ENCODE measurements around the gene KIRREL3.
"Not testable (repeated sequence)": the region's sequence is repeated elsewhere in the genome, so short reads cannot be mapped to it uniquely, and the experiment has no call there.

KIRREL3 gene

GRCh38 chr11:126956635-126957034 is 43.9 kb downstream of the KIRREL3 start:
- no peak overlapping the region for H3K9ac ChIP-seq (ENCODE audit: low read depth, low read length)
- H3K4me3 ChIP-seq (ENCODE audit: low read length), result no peak overlapping the region
- no peaks in the 10 kb centered on the region for H3K36me3 ChIP-seq (ENCODE audit: insufficient read depth, low read length)
- 85% methylated on average over 10 of the region's 10 CpGs for WGBS
- H3K27ac ChIP-seq (ENCODE audit: low read depth, low read length), result no peak overlapping the region
- H3K9me3 ChIP-seq (ENCODE audit: insufficient read depth, low read depth, low read length), result no peaks in the 10 kb centered on the region
- H3K27me3 ChIP-seq (ENCODE audit: insufficient read depth, low read length), result no peaks in the 10 kb centered on the region
- H3K4me1 ChIP-seq (ENCODE audit: insufficient read depth, low read length), result no peaks in the 10 kb centered on the region

GRCh38 chr11:126952533-126952932 is 48.0 kb downstream of the KIRREL3 start:
- H3K9me3 ChIP-seq (ENCODE audit: insufficient read depth, low read depth, low read length); H3K27ac ChIP-seq (ENCODE audit: low read depth, low read length); H3K36me3 ChIP-seq (ENCODE audit: insufficient read depth, low read length); H3K27me3 ChIP-seq (ENCODE audit: insufficient read depth, low read length); H3K4me3 ChIP-seq (ENCODE audit: low read length); H3K9ac ChIP-seq (ENCODE audit: low read depth, low read length); H3K4me1 ChIP-seq (ENCODE audit: insufficient read depth, low read length): not testable (repeated sequence)
- WGBS, result 89% methylated on average over 2 of the region's 2 CpGs

- H3K4me1 ChIP-seq (ENCODE audit: insufficient read depth, low read length), result no peaks in the 10 kb centered on the region
- H3K4me3 ChIP-seq (ENCODE audit: low read length), result no peak overlapping the region
- H3K9ac ChIP-seq (ENCODE audit: low read depth, low read length), result no peak overlapping the region
- 92% methylated on average over 3 of the region's 3 CpGs for WGBS
- H3K27me3 ChIP-seq (ENCODE audit: insufficient read depth, low read length), result no peaks in the 10 kb centered on the region
- H3K36me3 ChIP-seq (ENCODE audit: insufficient read depth, low read length), result no peaks in the 10 kb centered on the region
- no peaks in the 10 kb centered on the region for H3K9me3 ChIP-seq (ENCODE audit: insufficient read depth, low read depth, low read length)
- H3K27ac ChIP-seq (ENCODE audit: low read depth, low read length), result no peak overlapping the region
These were observed 49.1 kb downstream of the KIRREL3 start for GRCh38 chr11:126951465-126951864.

GRCh38 chr11:126949066-126949891 is 51.3 kb downstream of the KIRREL3 start:
- 91% methylated on average over 6 of the region's 6 CpGs for WGBS
- H3K9ac ChIP-seq (ENCODE audit: low read depth, low read length), result no peak overlapping the region
- no peaks in the 10 kb centered on the region for H3K36me3 ChIP-seq (ENCODE audit: insufficient read depth, low read length)
- no peaks in the 10 kb centered on the region; the same call in 1 of the 2 replicates for H3K4me1 ChIP-seq (ENCODE audit: insufficient read depth, low read length)
- H3K27ac ChIP-seq (ENCODE audit: low read depth, low read length), result no peak overlapping the region
- no peak overlapping the region for H3K4me3 ChIP-seq (ENCODE audit: low read length)
- H3K9me3 ChIP-seq (ENCODE audit: insufficient read depth, low read depth, low read length), result no peaks in the 10 kb centered on the region
- no peaks in the 10 kb centered on the region for H3K27me3 ChIP-seq (ENCODE audit: insufficient read depth, low read length)

GRCh38 chr11:126948563-126948962 is 52.0 kb downstream of the KIRREL3 start:
- no peaks in the 10 kb centered on the region for H3K36me3 ChIP-seq (ENCODE audit: insufficient read depth, low read length)
- H3K27ac ChIP-seq (ENCODE audit: low read depth, low read length), result no peak overlapping the region
- H3K4me3 ChIP-seq (ENCODE audit: low read length), result no peak overlapping the region
- 85% methylated on average over 1 of the region's 1 CpG for WGBS
- no peaks in the 10 kb centered on the region; the same call in 1 of the 2 replicates for H3K4me1 ChIP-seq (ENCODE audit: insufficient read depth, low read length)
- no peak overlapping the region for H3K9ac ChIP-seq (ENCODE audit: low read depth, low read length)
- H3K9me3 ChIP-seq (ENCODE audit: insufficient read depth, low read depth, low read length), result no peaks in the 10 kb centered on the region
- H3K27me3 ChIP-seq (ENCODE audit: insufficient read depth, low read length), result no peaks in the 10 kb centered on the region

- Histone ChIP-seq H3K4me3 (ENCODE audit: low read length) (no peak overlapping the region), H3K9ac (ENCODE audit: low read depth, low read length) (no peak overlapping the region), H3K36me3 (ENCODE audit: insufficient read depth, low read length) (no peaks in the 10 kb centered on the region), H3K27me3 (ENCODE audit: insufficient read depth, low read length) (no peaks in the 10 kb centered on the region), H3K9me3 (ENCODE audit: insufficient read depth, low read depth, low read length) (no peaks in the 10 kb centered on the region), H3K4me1 (ENCODE audit: insufficient read depth, low read length) (no peaks in the 10 kb centered on the region; the same call in 1 of the 2 replicates), H3K27ac (ENCODE audit: low read depth, low read length) (no peak overlapping the region)
- 75% methylated on average over 3 of the region's 3 CpGs for WGBS
These were observed 55.3 kb downstream of the KIRREL3 start for GRCh38 chr11:126945319-126945718.

GRCh38 chr11:126943316-126943715 is 57.3 kb downstream of the KIRREL3 start:
- Histone ChIP-seq H3K36me3 (ENCODE audit: insufficient read depth, low read length) (no peaks in the 10 kb centered on the region), H3K4me1 (ENCODE audit: insufficient read depth, low read length) (no peaks in the 10 kb centered on the region; the same call in 1 of the 2 replicates), H3K9me3 (ENCODE audit: insufficient read depth, low read depth, low read length) (no peaks in the 10 kb centered on the region), H3K9ac (ENCODE audit: low read depth, low read length) (no peak overlapping the region), H3K27me3 (ENCODE audit: insufficient read depth, low read length) (no peaks in the 10 kb centered on the region), H3K27ac (ENCODE audit: low read depth, low read length) (no peak overlapping the region), H3K4me3 (ENCODE audit: low read length) (no peak overlapping the region)
- 96% methylated on average over 7 of the region's 7 CpGs for WGBS

- 94% methylated on average over 4 of the region's 4 CpGs for WGBS
- Histone ChIP-seq H3K4me3 (ENCODE audit: low read length) (no peak overlapping the region), H3K4me1 (ENCODE audit: insufficient read depth, low read length) (no peaks in the 10 kb centered on the region; the same call in 1 of the 2 replicates), H3K36me3 (ENCODE audit: insufficient read depth, low read length) (no peaks in the 10 kb centered on the region), H3K9ac (ENCODE audit: low read depth, low read length) (no peak overlapping the region), H3K27ac (ENCODE audit: low read depth, low read length) (no peak overlapping the region), H3K9me3 (ENCODE audit: insufficient read depth, low read depth, low read length) (no peaks in the 10 kb centered on the region), H3K27me3 (ENCODE audit: insufficient read depth, low read length) (no peaks in the 10 kb centered on the region)
These were observed 58.4 kb downstream of the KIRREL3 start for GRCh38 chr11:126942146-126942545.

- no peaks in the 10 kb centered on the region for H3K36me3 ChIP-seq (ENCODE audit: insufficient read depth, low read length)
- no peaks in the 10 kb centered on the region for H3K4me1 ChIP-seq (ENCODE audit: insufficient read depth, low read length)
- H3K9ac ChIP-seq (ENCODE audit: low read depth, low read length), result no peak overlapping the region
- no peak overlapping the region for H3K27ac ChIP-seq (ENCODE audit: low read depth, low read length)
- no peaks in the 10 kb centered on the region for H3K9me3 ChIP-seq (ENCODE audit: insufficient read depth, low read depth, low read length)
- no peak overlapping the region for H3K4me3 ChIP-seq (ENCODE audit: low read length)
- 94% methylated on average over 2 of the region's 2 CpGs for WGBS
- H3K27me3 ChIP-seq (ENCODE audit: insufficient read depth, low read length), result no peaks in the 10 kb centered on the region
These were observed 61.0 kb downstream of the KIRREL3 start for GRCh38 chr11:126939552-126939951.

- H3K27me3 ChIP-seq (ENCODE audit: insufficient read depth, low read length), result no peaks in the 10 kb centered on the region
- 88% methylated on average over 4 of the region's 4 CpGs for WGBS
- no peaks in the 10 kb centered on the region for H3K4me1 ChIP-seq (ENCODE audit: insufficient read depth, low read length)
- H3K9me3 ChIP-seq (ENCODE audit: insufficient read depth, low read depth, low read length), result no peaks in the 10 kb centered on the region
- no peak overlapping the region for H3K9ac ChIP-seq (ENCODE audit: low read depth, low read length)
- H3K27ac ChIP-seq (ENCODE audit: low read depth, low read length), result no peak overlapping the region
- H3K4me3 ChIP-seq (ENCODE audit: low read length), result no peak overlapping the region
- no peaks in the 10 kb centered on the region for H3K36me3 ChIP-seq (ENCODE audit: insufficient read depth, low read length)
These were observed 61.9 kb downstream of the KIRREL3 start for GRCh38 chr11:126938718-126939117.

GRCh38 chr11:126930091-126930841 is 70.3 kb downstream of the KIRREL3 start:
- Histone ChIP-seq H3K9ac (ENCODE audit: low read depth, low read length) (no peak overlapping the region), H3K27me3 (ENCODE audit: insufficient read depth, low read length) (no peaks in the 10 kb centered on the region), H3K27ac (ENCODE audit: low read depth, low read length) (no peak overlapping the region), H3K4me1 (ENCODE audit: insufficient read depth, low read length) (no peaks in the 10 kb centered on the region), H3K36me3 (ENCODE audit: insufficient read depth, low read length) (no peaks in the 10 kb centered on the region), H3K9me3 (ENCODE audit: insufficient read depth, low read depth, low read length) (no peaks in the 10 kb centered on the region), H3K4me3 (ENCODE audit: low read length) (no peak overlapping the region)
- WGBS, result 74% methylated on average over 4 of the region's 4 CpGs
